WTC11 (cell line): ENCODE data around the gene RAI1. TPM values are rescaled to one million over a fixed set of nuclear protein-coding genes. Genes with fewer than 3 reads are reported as not detected.

Experiments used
- ATAC-seq: fragments of 200-7000 bp; cut with Tn5 transposase; 2 replicates; pipeline ENCODE4 v1.10.0; 2021; ENCODE audit warnings: mild to moderate bottlenecking, moderate library complexity
- CTCF ChIA-PET: fragments of 300-600 bp; sonication (Branson Sonifier 250); formaldehyde crosslinking; loops from one replicate; lab custom pipeline; 2021; ENCODE audit warnings: antibody characterized with exemption; lab: Charles Lee
- POLR2A ChIA-PET: fragments of 350-600 bp; sonication (Branson Sonifier 250); formaldehyde crosslinking; loops from one replicate; lab custom pipeline; 2021; ENCODE audit warnings: antibody characterized with exemption; lab: Charles Lee
- DNase-seq: peaks from one replicate; pipeline ENCODE4 v3.0.0; 2021; ENCODE audit warnings: low spot score
- H3K27ac Mint-ChIP-seq: 2 replicates; pipeline ENCODE4 v1.8.0; 2021; ENCODE audit warnings: mixed read lengths
- H3K27me3 Mint-ChIP-seq: 2 replicates; pipeline ENCODE4 v1.8.0; 2021; ENCODE audit warnings: low read depth, mild to moderate bottlenecking, moderate library complexity, mixed read lengths
- H3K36me3 Mint-ChIP-seq: 2 replicates; pipeline ENCODE4 v1.8.0; 2021; ENCODE audit warnings: mixed read lengths
- H3K4me1 Mint-ChIP-seq: 2 replicates; pipeline ENCODE4 v1.8.0; 2022; ENCODE audit warnings: mixed read lengths
- H3K4me3 Mint-ChIP-seq: 2 replicates; pipeline ENCODE4 v1.8.0; 2021; ENCODE audit warnings: mild to moderate bottlenecking, moderate library complexity, mixed read lengths
- H3K9me3 Mint-ChIP-seq: 2 replicates; pipeline ENCODE4 v1.8.0; 2021; ENCODE audit warnings: mixed read lengths
- ATF1 ChIP-seq: sonication (generic); formaldehyde crosslinking; IDR thresholded peaks from 2 replicates; pipeline ENCODE4 v1.8.1; 2023; ENCODE audit warnings: mild to moderate bottlenecking, moderate library complexity, missing genetic modification reagents
- ATF2 ChIP-seq: sonication (generic); formaldehyde crosslinking; IDR thresholded peaks from 2 replicates; pipeline ENCODE4 v1.8.1; 2022; ENCODE audit warnings: low read depth, missing genetic modification reagents, borderline replicate concordance
- FOXK1 ChIP-seq: sonication (generic); formaldehyde crosslinking; IDR thresholded peaks from 2 replicates; pipeline ENCODE4 v1.8.0; 2022; ENCODE audit warnings: mild to moderate bottlenecking, moderate library complexity, missing genetic modification reagents
- FOXP1 ChIP-seq: sonication (generic); formaldehyde crosslinking; IDR thresholded peaks from 2 replicates; pipeline ENCODE4 v1.8.0; 2022; ENCODE audit warnings: missing genetic modification reagents, mild to moderate bottlenecking, moderate library complexity, borderline replicate concordance
- IRF2 ChIP-seq: sonication (generic); formaldehyde crosslinking; IDR thresholded peaks from 2 replicates; pipeline ENCODE4 v1.8.0; 2022; ENCODE audit warnings: low read depth, missing genetic modification reagents, borderline replicate concordance
- JUN ChIP-seq: sonication (generic); formaldehyde crosslinking; IDR thresholded peaks from 2 replicates; pipeline ENCODE4 v1.8.0; 2023; ENCODE audit warnings: mild to moderate bottlenecking, missing genetic modification reagents
- OVOL2 ChIP-seq: fragments of 250-450 bp; sonication (Bioruptor Pico); IDR thresholded peaks from 2 replicates; pipeline ENCODE4 v1.9.0; 2021; ENCODE audit warnings: mild to moderate bottlenecking, borderline replicate concordance
- PRDM15 ChIP-seq: sonication (generic); formaldehyde crosslinking; IDR thresholded peaks from 2 replicates; pipeline ENCODE4 v1.8.0; 2022; ENCODE audit warnings: missing genetic modification reagents
- SMAD4 ChIP-seq: sonication (generic); formaldehyde crosslinking; IDR thresholded peaks from 2 replicates; pipeline ENCODE4 v1.8.0; 2022; ENCODE audit warnings: mild to moderate bottlenecking, missing genetic modification reagents
- STAT6 ChIP-seq: sonication (generic); formaldehyde crosslinking; conservative IDR thresholded peaks from 2 replicates; pipeline ENCODE4 v1.8.1; 2023; ENCODE audit warnings: mild to moderate bottlenecking, low read depth, missing genetic modification reagents, moderate library complexity
- ZBTB43 ChIP-seq: sonication (generic); formaldehyde crosslinking; IDR thresholded peaks from 2 replicates; pipeline ENCODE4 v1.8.1; 2023; ENCODE audit warnings: mild to moderate bottlenecking, missing genetic modification reagents
- ZMAT4 ChIP-seq: fragments of 250-450 bp; sonication (Bioruptor Pico); IDR thresholded peaks from 2 replicates; pipeline ENCODE4 v1.9.0; 2021; ENCODE audit warnings: mild to moderate bottlenecking
- ZNF219 ChIP-seq: sonication (generic); formaldehyde crosslinking; IDR thresholded peaks from 2 replicates; pipeline ENCODE4 v1.8.0; 2023; ENCODE audit warnings: missing genetic modification reagents, mild to moderate bottlenecking, borderline replicate concordance
- ZNF232 ChIP-seq: sonication (generic); formaldehyde crosslinking; IDR thresholded peaks from 2 replicates; pipeline ENCODE4 v1.8.0; 2022; ENCODE audit warnings: mild to moderate bottlenecking, missing genetic modification reagents
- ZNF532 ChIP-seq: fragments of 250-450 bp; sonication (Bioruptor Pico); IDR thresholded peaks from 2 replicates; pipeline ENCODE4 v1.9.0; 2021; ENCODE audit warnings: mild to moderate bottlenecking, borderline replicate concordance
- ZNF671 ChIP-seq: fragments of 250-450 bp; sonication (Bioruptor Pico); IDR thresholded peaks from 2 replicates; pipeline ENCODE4 v1.8.0; 2021; ENCODE audit warnings: mild to moderate bottlenecking
- total RNA-seq: library from RNA; stranded (reverse); gene quantifications from 3 replicates; pipeline ENCODE4 v1.2.3, GENCODE V29; 2021

RAI1 gene
- total RNA-seq, 1 experiment from 2014 or later = 12.7 TPM

- H3K36me3 Mint-ChIP-seq = no peaks in the 10 kb centered on the region
- no peak for TF ChIP-seq IRF2 (CRISPR knock-in tag)
- TF ChIP-seq ZNF232 (CRISPR knock-in tag) = no peak
- TF ChIP-seq FOXP1 (CRISPR knock-in tag) = no peak
- TF ChIP-seq ZNF671 = no peak
- no peak for TF ChIP-seq PRDM15 (CRISPR knock-in tag)
- TF ChIP-seq STAT6 (CRISPR knock-in tag) = no peak
- no peak for TF ChIP-seq SMAD4
- no peak for TF ChIP-seq ZNF219
- no peak for TF ChIP-seq ZBTB43 (CRISPR knock-in tag)
- no peak for TF ChIP-seq JUN (CRISPR knock-in tag)
- TF ChIP-seq FOXK1 (CRISPR knock-in tag) = no peak
- TF ChIP-seq OVOL2 (CRISPR knock-in tag) = no peak
- no peak for TF ChIP-seq ZMAT4 (CRISPR knock-in tag)
- TF ChIP-seq ZNF532 (CRISPR knock-in tag) = no peak
- no peak for TF ChIP-seq ATF2
- no peak for TF ChIP-seq ATF1 (CRISPR knock-in tag)
- POLR2A ChIA-PET = interaction anchor here (1.0 kb wide), 1 partner anchor 114 kb away, joined by 4 read pairs; no protein-coding TSS in a partner anchor
- H3K27me3 Mint-ChIP-seq = peaks cover 16% of the 10 kb centered on the region
- H3K27ac Mint-ChIP-seq = no peak overlapping the region
- H3K9me3 Mint-ChIP-seq = no peaks in the 10 kb centered on the region
- ATAC-seq = no peak
- CTCF ChIA-PET = interaction anchor here (0.8 to 1.6 kb wide), 7 partner anchors 20 to 112 kb away, joined by 3 to 4 read pairs (median 3); no protein-coding TSS in a partner anchor
- no peak for DNase-seq
- peaks cover 22% of the 10 kb centered on the region for H3K4me1 Mint-ChIP-seq
- no peak overlapping the region for H3K4me3 Mint-ChIP-seq
Measured at GRCh38 chr17:17807440-17807839, 126.2 kb downstream of the RAI1 start.
